Esophagus squamous epithelium (tissue), 4 donors: ENCODE data around the gene ITGAX.
"Not testable (repeated sequence)": the region's sequence is repeated elsewhere in the genome, so short reads cannot be mapped to it uniquely, and the experiment has no call there.

ENCODE experiments used
- CTCF ChIP-seq, 6 experiments: fragments of 450-650 bp in 4 of 6; fragments of 200-600 bp in 2 of 6; sonication (generic) in 2 of 6; IDR thresholded peaks; one replicate each; pipeline ENCODE4 v1.5.1; 2016 to 2019; ENCODE audit warnings: antibody characterized with exemption in 6 of 6, mild to moderate bottlenecking in 4 of 6, moderate library complexity in 4 of 6
- POLR2A ChIP-seq, 4 donors: fragments of 450-650 bp; IDR thresholded peaks; one replicate each; pipeline ENCODE4 v1.6.1; 2017; ENCODE audit warnings: antibody characterized with exemption in 4 of 4, mild to moderate bottlenecking in 4 of 4, moderate library complexity in 3 of 4

- not testable (repeated sequence) for TF ChIP-seq CTCF, POLR2A (IDR thresholded peaks at IDR 0.05)
Measured at GRCh38 chr16:31308381-31308780, 46.6 kb upstream of the ITGAX start.
